Thyroid gland (tissue), 4 donors: ENCODE results near the gene GATD1. TPM values are rescaled to one million over a fixed set of nuclear protein-coding genes. Genes with fewer than 3 reads are reported as not detected.
A peak's percentile ranks its signal among the peaks of the same experiment; 100 is the strongest.

Source experiments
- DNase-seq, 2 donors: peaks; one replicate each; pipeline ENCODE4 v3.0.0-alpha.2; 2019
- H3K27ac ChIP-seq, 3 donors: fragments of 200-600 bp; sonication (generic); 1 replicate in 2 of 3; 2 replicates in 1 of 3; pipeline ENCODE4 v1.5.1; 2016 to 2019; ENCODE audit warnings: mild to moderate bottlenecking in 1 of 3, moderate library complexity in 1 of 3
- H3K27me3 ChIP-seq: fragments of 200-600 bp; sonication (generic); one replicate; pipeline ENCODE4 v1.5.1; 2019
- H3K36me3 ChIP-seq, 2 donors: fragments of 200-600 bp; sonication (generic); one replicate each; pipeline ENCODE4 v1.5.1; 2016 to 2019
- H3K4me1 ChIP-seq, 2 donors: fragments of 200-600 bp; sonication (generic); one replicate each; pipeline ENCODE4 v1.5.1; 2017 to 2019
- H3K4me3 ChIP-seq, 3 donors: fragments of 200-600 bp; sonication (generic); replicated peaks in 1 of 3; 1 replicate in 2 of 3; 2 replicates in 1 of 3; pipeline ENCODE4 v1.5.1; 2016; ENCODE audit warnings: mild to moderate bottlenecking in 1 of 3
- H3K9me3 ChIP-seq: fragments of 200-600 bp; sonication (generic); one replicate; pipeline ENCODE4 v1.5.1; 2017
- POLR2A ChIP-seq, 2 donors: fragments of 450-650 bp; IDR thresholded peaks; one replicate each; pipeline ENCODE4 v1.6.1; 2017; ENCODE audit warnings: antibody characterized with exemption in 2 of 2, mild to moderate bottlenecking in 2 of 2, moderate library complexity in 1 of 2
- WGBS, 2 donors: methylation state at CpG; one replicate each; pipeline ENCODE4 v1.1.5; 2017; 5-methylcytosine and 5-hydroxymethylcytosine counted together
- intact Hi-C: fragments of 100-400 bp; cut with DNase I; formaldehyde crosslinking; loops from one replicate; pipeline ENCODE4 v1.15.1; 2023
- total RNA-seq, 4 donors: library from RNA; depleted of rRNA; stranded (reverse); fragments of >200 nt; gene quantifications; one replicate each; pipeline ENCODE4 v1.2.3, GENCODE V29; 2016
- TF ChIP-seq, protein P1 (sequence below), 6 experiments: fragments of 200-600 bp in 3 of 6; fragments of 450-650 bp in 3 of 6; sonication (generic) in 3 of 6; IDR thresholded peaks; one replicate each; pipeline ENCODE4 v1.5.1; 2016 to 2019; ENCODE audit warnings: antibody characterized with exemption in 6 of 6, mild to moderate bottlenecking in 2 of 6, inconsistent platforms in 1 of 6, moderate library complexity in 1 of 6

GATD1 gene
- total RNA-seq, 4 donors from 2014 or later = 27.4 to 47.6 (median 35.5) TPM

DNA sequence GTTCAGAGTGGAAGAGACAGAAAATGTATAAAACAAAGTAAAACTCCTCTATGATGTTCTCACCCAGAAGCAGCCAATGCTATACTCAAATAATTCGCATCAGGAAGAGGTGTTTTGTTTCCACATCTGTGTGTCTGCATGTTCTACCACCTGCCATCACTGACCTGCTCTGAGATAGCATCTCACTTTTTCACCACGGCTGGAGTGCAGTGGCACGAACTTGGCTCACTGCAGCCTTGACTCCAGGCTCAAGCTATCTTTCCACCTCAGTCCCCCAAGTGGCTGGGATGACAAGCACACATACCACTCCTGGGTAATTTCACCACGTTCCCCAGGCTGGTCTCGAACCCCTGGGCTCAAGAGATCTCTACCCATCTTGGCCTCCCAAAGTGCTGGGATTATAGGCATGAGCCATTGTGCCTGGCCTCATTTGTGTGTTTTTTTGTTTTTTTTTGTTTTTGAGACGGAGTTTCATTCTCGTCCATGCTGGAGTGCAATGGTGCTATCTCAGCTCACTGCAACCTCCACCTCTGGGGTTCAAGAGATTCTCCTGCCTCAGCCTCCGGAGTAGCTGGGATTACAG lies 15.7 kb downstream of the GATD1 start:
- Histone ChIP-seq H3K36me3 (peaks cover 56 to 91% of the 10 kb centered on the region in 2 donors), H3K9me3 (no peaks in the 10 kb centered on the region), H3K4me3 (no peak overlapping the region), H3K4me1 (no peaks in the 10 kb centered on the region), H3K27ac (no peak overlapping the region), H3K27me3 (no peaks in the 10 kb centered on the region)
- TF ChIP-seq, protein P1, sequence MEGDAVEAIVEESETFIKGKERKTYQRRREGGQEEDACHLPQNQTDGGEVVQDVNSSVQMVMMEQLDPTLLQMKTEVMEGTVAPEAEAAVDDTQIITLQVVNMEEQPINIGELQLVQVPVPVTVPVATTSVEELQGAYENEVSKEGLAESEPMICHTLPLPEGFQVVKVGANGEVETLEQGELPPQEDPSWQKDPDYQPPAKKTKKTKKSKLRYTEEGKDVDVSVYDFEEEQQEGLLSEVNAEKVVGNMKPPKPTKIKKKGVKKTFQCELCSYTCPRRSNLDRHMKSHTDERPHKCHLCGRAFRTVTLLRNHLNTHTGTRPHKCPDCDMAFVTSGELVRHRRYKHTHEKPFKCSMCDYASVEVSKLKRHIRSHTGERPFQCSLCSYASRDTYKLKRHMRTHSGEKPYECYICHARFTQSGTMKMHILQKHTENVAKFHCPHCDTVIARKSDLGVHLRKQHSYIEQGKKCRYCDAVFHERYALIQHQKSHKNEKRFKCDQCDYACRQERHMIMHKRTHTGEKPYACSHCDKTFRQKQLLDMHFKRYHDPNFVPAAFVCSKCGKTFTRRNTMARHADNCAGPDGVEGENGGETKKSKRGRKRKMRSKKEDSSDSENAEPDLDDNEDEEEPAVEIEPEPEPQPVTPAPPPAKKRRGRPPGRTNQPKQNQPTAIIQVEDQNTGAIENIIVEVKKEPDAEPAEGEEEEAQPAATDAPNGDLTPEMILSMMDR (IDR thresholded peaks at IDR 0.05) = no peak
- no peak for TF ChIP-seq POLR2A (IDR thresholded peaks at IDR 0.05)
- intact Hi-C loops = no loop called here
- DNase-seq = no peak
- 92 to 93% methylated on average over 8 of the region's 8 CpGs for WGBS, 2 donors

DNA sequence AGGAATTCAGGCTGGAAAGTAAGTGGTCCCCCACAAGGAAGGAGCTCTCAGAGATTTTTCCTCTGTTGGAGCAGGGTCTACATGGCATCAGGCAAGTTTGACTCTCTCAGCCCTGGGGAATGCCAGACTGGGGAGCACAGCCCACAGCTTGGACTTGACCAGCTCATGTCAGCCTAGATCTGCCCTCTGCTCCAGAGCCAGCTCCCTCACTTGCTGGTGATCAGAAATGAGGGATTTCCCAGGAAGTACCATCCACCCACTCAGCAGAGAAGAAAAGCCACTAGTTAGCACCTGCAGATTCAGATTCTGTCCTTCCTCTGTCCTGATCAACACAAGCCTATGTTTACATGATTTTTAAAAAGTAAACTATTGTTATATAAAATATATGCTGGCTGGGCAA lies 17.1 kb downstream of the GATD1 start:
- intact Hi-C loops = no loop called here
- no peak overlapping the region for H3K4me3 ChIP-seq
- DNase-seq = no peak
- no peak for TF ChIP-seq POLR2A (IDR thresholded peaks at IDR 0.05)
- TF ChIP-seq, protein P1 (IDR thresholded peaks at IDR 0.05) = no peak
- H3K36me3 ChIP-seq = peaks cover 62 to 90% of the 10 kb centered on the region in 2 donors
- no peaks in the 10 kb centered on the region for H3K4me1 ChIP-seq
- no peaks in the 10 kb centered on the region for H3K27me3 ChIP-seq
- H3K27ac ChIP-seq = no peak overlapping the region
- no peaks in the 10 kb centered on the region for H3K9me3 ChIP-seq

DNA sequence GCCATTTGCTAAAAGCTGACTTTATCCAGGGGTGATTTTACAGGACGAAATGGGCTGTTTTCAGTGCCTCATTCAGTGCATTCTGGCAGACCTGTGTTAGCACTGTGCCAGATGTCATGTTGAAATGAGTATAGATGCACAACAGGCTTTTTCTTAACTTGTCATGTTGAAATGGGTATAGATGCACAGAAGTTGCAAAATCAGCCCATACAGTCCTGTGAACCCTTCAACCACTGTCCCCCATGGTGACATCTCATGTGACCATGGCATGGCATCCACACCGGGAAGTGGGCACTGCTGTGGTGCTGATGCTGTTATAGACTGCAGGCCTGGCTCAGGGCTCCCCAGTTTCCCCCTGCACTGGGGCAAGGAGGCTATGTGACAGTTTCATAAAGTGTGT lies 27.6 kb downstream of the GATD1 start:
- no peak overlapping the region for H3K4me3 ChIP-seq
- H3K9me3 ChIP-seq = no peaks in the 10 kb centered on the region
- WGBS, 2 donors = 43 to 73% methylated on average over 2 of the region's 2 CpGs
- TF ChIP-seq, protein P1 (IDR thresholded peaks at IDR 0.05) = no peak
- TF ChIP-seq POLR2A (IDR thresholded peaks at IDR 0.05) = no peak
- H3K4me1 ChIP-seq = peaks cover 23 to 27% of the 10 kb centered on the region in 2 donors
- intact Hi-C loops = no loop called here
- no peaks in the 10 kb centered on the region for H3K36me3 ChIP-seq
- H3K27ac ChIP-seq = peak overlapping the region in 2 of 3 donors; percentile 87 to 88
- no peak for DNase-seq
- no peaks in the 10 kb centered on the region for H3K27me3 ChIP-seq

DNA sequence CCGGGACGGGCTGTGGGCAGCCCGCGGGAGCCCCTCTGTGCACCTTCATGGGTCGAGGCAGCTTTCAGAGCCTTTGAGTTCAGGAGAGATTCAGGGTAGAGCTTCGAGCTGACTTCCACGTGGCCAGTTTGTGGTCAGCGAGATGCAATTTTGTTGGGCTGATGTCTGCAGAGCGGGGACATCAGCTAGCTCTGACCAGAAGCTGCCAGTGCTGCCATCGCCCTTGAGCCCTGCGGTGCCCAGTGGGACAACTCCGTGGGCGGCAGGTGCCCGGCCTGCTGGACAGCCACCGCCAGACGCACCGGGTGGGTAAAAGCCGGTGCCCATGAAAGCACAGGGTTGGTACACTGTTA lies 29.3 kb downstream of the GATD1 start:
- intact Hi-C loops = no loop called here
- Histone ChIP-seq H3K27me3 (no peaks in the 10 kb centered on the region), H3K36me3 (no peaks in the 10 kb centered on the region), H3K27ac (peak overlapping the region; percentile 87 to 95 (median 88)), H3K4me1 (peaks cover 23 to 27% of the 10 kb centered on the region in 2 donors), H3K4me3 (peak overlapping the region; percentile 78 to 99 (median 94)), H3K9me3 (no peaks in the 10 kb centered on the region)
- DNase-seq = peak; percentile 42
- 12 to 16% methylated on average over 11 to 18 of the region's 18 CpGs for WGBS, 2 donors
- TF ChIP-seq, protein P1 (IDR thresholded peaks at IDR 0.05) = no peak
- no peak for TF ChIP-seq POLR2A (IDR thresholded peaks at IDR 0.05)

DNA sequence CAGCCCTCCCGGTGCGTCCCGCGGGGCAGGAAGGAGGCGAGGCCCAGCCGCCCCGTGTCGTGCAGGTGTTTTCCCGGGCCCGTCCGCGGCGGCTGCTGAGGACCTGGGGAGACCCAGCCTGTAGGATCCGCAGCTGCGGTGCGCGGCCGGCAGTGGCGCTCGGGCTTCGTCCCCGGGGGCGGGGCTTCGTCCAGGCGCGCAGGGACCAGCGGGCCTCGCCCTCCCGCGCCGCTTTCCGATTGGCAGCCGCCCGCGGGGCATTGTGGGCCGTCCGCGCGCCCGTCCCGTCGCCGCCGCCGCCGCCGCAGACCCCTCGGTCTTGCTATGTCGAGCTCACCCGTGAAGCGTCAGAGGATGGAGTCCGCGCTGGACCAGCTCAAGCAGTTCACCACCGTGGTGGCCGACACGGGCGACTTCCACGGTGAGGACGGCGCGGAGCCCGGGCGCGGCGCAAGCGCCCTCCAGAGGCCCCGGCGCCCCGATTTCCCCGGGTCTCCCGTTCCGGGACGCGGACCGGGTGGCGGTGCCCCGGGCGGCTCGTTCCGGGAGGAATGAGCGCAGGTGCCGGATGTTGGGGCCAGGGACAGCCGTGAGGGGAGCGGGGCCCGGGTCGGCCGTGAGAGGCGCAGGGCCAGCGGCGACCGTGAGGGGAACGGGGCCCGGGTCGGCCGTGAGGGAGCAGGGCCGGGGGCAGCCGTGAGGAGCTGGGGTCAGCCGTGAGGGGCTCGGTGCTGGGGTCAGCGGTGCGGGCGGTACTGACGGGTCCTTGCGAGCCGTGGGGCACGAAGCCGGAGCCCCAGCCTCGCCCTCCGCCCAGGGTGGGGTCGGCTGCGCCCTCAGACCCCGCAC lies 29.9 kb downstream of the GATD1 start, which contains the start of gene TALDO1:
Gene TALDO1 (plus strand): TSS at position 307 of the 849 bp plus-strand sequence. CDS start 18 bp downstream, at position 325.
- peak; percentile 60 to 92 for TF ChIP-seq POLR2A (IDR thresholded peaks at IDR 0.05)
- TF ChIP-seq, protein P1 (IDR thresholded peaks at IDR 0.05) = peak in 3 of 6 experiments; percentile 8 to 53 (median 41)
- 0 to 6% methylated on average over 7 to 10 of the region's 112 CpGs for WGBS, 2 donors
- H3K27ac ChIP-seq = peak within 1 kb of the TSS; percentile 87 to 95 (median 88)
- H3K4me3 ChIP-seq = peak within 1 kb of the TSS; percentile 78 to 99 (median 94)
- DNase-seq = peak; percentile 92 to 94
- H3K36me3 ChIP-seq = no peaks in the 10 kb centered on the region
- no peaks in the 10 kb centered on the region for H3K9me3 ChIP-seq
- H3K4me1 ChIP-seq = peaks cover 23 to 27% of the 10 kb centered on the region in 2 donors
- H3K27me3 ChIP-seq = no peaks in the 10 kb centered on the region
- intact Hi-C loops = no loop called here
